HEK293T (cell line): ENCODE data around the gene ULBP1.

Source experiments
- CTCF ChIA-PET: fragments of 350-600 bp; formaldehyde crosslinking; extraction: SDS; loops from one replicate; lab custom pipeline; 2021; ENCODE audit warnings: antibody characterized with exemption, inconsistent platforms; lab: Yijun Ruan, JAX
- POLR2A ChIA-PET: fragments of 350-600 bp; formaldehyde crosslinking; extraction: SDS; loops from one replicate; lab custom pipeline; 2020; ENCODE audit warnings: antibody characterized with exemption, inconsistent platforms; lab: Yijun Ruan, JAX
- DNase-seq: peaks from one replicate; pipeline ENCODE4 v3.0.0; 2012; ENCODE audit warnings: mixed read lengths; ENCODE audit errors: extremely low spot score
- ARNT ChIP-seq: fragments of 450-650 bp; IDR thresholded peaks from 2 replicates; pipeline ENCODE4 v1.6.1; 2017; ENCODE audit warnings: mild to moderate bottlenecking
- BHLHE40 ChIP-seq: fragments of 450-650 bp; IDR thresholded peaks from 2 replicates; pipeline ENCODE4 v1.6.1; 2016; ENCODE audit warnings: mild to moderate bottlenecking, moderate library complexity, borderline replicate concordance
- CTBP1 ChIP-seq: fragments of 450-650 bp; IDR thresholded peaks from 2 replicates; pipeline ENCODE4 v1.6.1; 2016; ENCODE audit warnings: borderline replicate concordance
- ELF4 ChIP-seq: fragments of 450-650 bp; IDR thresholded peaks from 2 replicates; pipeline ENCODE4 v1.6.1; 2017; ENCODE audit warnings: antibody characterized with exemption
- FOXA1 ChIP-seq: fragments of 450-650 bp; IDR thresholded peaks from 2 replicates; pipeline ENCODE4 v1.6.1; 2016; ENCODE audit warnings: mild to moderate bottlenecking
- FOXK2 ChIP-seq: fragments of 450-650 bp; IDR thresholded peaks from 2 replicates; pipeline ENCODE4 v1.6.1; 2016; ENCODE audit warnings: mild to moderate bottlenecking
- FOXM1 ChIP-seq: fragments of 450-650 bp; IDR thresholded peaks from 2 replicates; pipeline ENCODE4 v1.6.1; 2017; ENCODE audit warnings: mild to moderate bottlenecking, borderline replicate concordance
- HDGF ChIP-seq: fragments of 450-650 bp; IDR thresholded peaks from 2 replicates; pipeline ENCODE4 v1.6.1; 2017; ENCODE audit warnings: antibody characterized with exemption, borderline replicate concordance
- L3MBTL2 ChIP-seq: fragments of 450-650 bp; conservative IDR thresholded peaks from 2 replicates; pipeline ENCODE4 v1.6.1; 2016; ENCODE audit warnings: mild to moderate bottlenecking
- LEF1 ChIP-seq: fragments of 450-650 bp; IDR thresholded peaks from 2 replicates; pipeline ENCODE4 v1.6.1; 2017; ENCODE audit warnings: mild to moderate bottlenecking, borderline replicate concordance
- NFRKB ChIP-seq: fragments of 450-650 bp; IDR thresholded peaks from 2 replicates; pipeline ENCODE4 v1.6.1; 2016; ENCODE audit warnings: mild to moderate bottlenecking, moderate library complexity
- SP1 ChIP-seq: fragments of 450-650 bp; IDR thresholded peaks from 2 replicates; pipeline ENCODE4 v1.6.1; 2017
- SUZ12 ChIP-seq: fragments of 450-650 bp; IDR thresholded peaks from 2 replicates; pipeline ENCODE4 v1.6.1; 2016; ENCODE audit warnings: mild to moderate bottlenecking
- TARDBP ChIP-seq: fragments of 450-650 bp; IDR thresholded peaks from 2 replicates; pipeline ENCODE4 v1.6.1; 2016
- ZNF384 ChIP-seq: fragments of 450-650 bp; IDR thresholded peaks from 2 replicates; pipeline ENCODE4 v1.6.1; 2016
- TF ChIP-seq, protein P1 (sequence below): fragments of 450-650 bp; IDR thresholded peaks from 2 replicates; pipeline ENCODE4 v1.6.1; 2016

The ULBP1 gene

DNA sequence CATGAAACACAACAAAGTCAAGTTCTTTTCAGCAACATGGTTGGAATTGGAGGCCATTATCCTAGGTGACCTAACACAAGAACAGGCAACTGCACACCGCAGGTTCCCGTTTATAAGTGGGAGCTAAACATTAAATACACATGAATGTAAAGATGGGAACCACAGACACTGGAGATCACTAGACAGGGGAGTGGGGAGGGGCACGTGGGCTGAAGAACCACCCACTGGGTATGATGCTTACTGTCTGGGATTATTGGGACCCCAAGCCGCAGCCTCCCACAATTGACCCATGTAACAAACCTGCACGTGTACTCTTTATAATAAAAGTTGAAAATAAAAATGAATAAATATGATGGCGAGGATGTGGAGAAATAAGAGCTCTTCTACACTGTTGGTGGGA lies 32.2 kb upstream of the ULBP1 start:
- CTCF ChIA-PET, result interaction anchor here (0.9 kb wide), 1 partner anchor 85 kb away, joined by 3 read pairs; no protein-coding TSS in a partner anchor

GRCh38 chr6:149933036-149933435 lies 30.7 kb upstream of the ULBP1 start:
- no peak for TF ChIP-seq SP1
- no peak for TF ChIP-seq BHLHE40
- no peak for TF ChIP-seq ELF4
- TF ChIP-seq LEF1, result no peak
- no peak for TF ChIP-seq ZNF384
- TF ChIP-seq TARDBP, result no peak
- no peak for TF ChIP-seq SUZ12
- TF ChIP-seq FOXA1, result no peak
- CTCF ChIA-PET, result interaction anchor here (0.5 kb wide), 1 partner anchor 132 kb away, joined by 3 read pairs; no protein-coding TSS in a partner anchor
- POLR2A ChIA-PET, result no interaction called here
- DNase-seq, result no peak

More for the DNA sequence above, 32.2 kb upstream of the ULBP1 start:
- DNase-seq, result no peak
- TF ChIP-seq BHLHE40 (no peak), HDGF (no peak), FOXK2 (no peak), SP1 (no peak), L3MBTL2 (no peak), ZNF384 (no peak), SUZ12 (no peak), ARNT (no peak), FOXM1 (no peak), TARDBP (no peak), NFRKB (no peak), CTBP1 (no peak), FOXA1 (no peak), LEF1 (no peak), ELF4 (no peak)
- TF ChIP-seq, protein P1, sequence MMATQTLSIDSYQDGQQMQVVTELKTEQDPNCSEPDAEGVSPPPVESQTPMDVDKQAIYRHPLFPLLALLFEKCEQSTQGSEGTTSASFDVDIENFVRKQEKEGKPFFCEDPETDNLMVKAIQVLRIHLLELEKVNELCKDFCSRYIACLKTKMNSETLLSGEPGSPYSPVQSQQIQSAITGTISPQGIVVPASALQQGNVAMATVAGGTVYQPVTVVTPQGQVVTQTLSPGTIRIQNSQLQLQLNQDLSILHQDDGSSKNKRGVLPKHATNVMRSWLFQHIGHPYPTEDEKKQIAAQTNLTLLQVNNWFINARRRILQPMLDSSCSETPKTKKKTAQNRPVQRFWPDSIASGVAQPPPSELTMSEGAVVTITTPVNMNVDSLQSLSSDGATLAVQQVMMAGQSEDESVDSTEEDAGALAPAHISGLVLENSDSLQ, result no peak
- POLR2A ChIA-PET, result no interaction called here

DNA sequence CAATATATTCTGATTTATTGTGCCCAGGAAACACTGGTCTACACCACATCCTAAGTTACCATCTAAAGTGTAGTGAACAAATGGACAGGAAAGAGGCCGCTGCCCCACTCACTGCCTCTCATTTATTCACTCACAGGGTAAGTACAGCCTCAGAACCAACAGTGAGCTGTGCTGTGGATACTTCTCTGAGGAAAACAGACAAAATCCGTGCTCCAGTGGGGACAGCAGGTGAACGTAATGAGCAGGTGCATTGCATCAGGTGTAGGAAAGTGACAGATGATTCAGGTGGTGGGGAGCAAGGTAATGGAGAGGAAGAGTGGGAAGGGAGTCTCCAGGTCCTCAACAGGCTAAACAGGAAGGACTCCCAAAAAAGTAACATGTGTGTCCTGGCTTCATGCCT lies 30.3 kb upstream of the ULBP1 start:
- CTCF ChIA-PET, result no interaction called here
- DNase-seq, result no peak
- POLR2A ChIA-PET, result no interaction called here

GRCh38 chr6:149934249-149935156 lies 29.2 kb upstream of the ULBP1 start:
- TF ChIP-seq ELF4 (no peak), FOXM1 (no peak), LEF1 (no peak), TARDBP (peak; percentile 97)
- ChIA-PET CTCF (interaction anchor here (1.0 kb wide), 1 partner anchor 82 kb away, joined by 3 read pairs; no protein-coding TSS in a partner anchor), POLR2A (interaction anchor here (0.7 kb wide), 1 partner anchor 82 kb away, joined by 3 read pairs; no protein-coding TSS in a partner anchor)
- peak; percentile 70 for DNase-seq

More for the DNA sequence above, 30.3 kb upstream of the ULBP1 start:
- TF ChIP-seq ARNT (no peak), HDGF (no peak), L3MBTL2 (no peak), SUZ12 (no peak), FOXK2 (no peak), LEF1 (no peak), SP1 (no peak), ZNF384 (no peak)
- TF ChIP-seq, protein P1, result no peak

- ChIA-PET POLR2A (interaction anchor here (0.7 kb wide), 1 partner anchor 82 kb away, joined by 3 read pairs; no protein-coding TSS in a partner anchor), CTCF (interaction anchor here (1.0 kb wide), 1 partner anchor 82 kb away, joined by 3 read pairs; no protein-coding TSS in a partner anchor)
- no peak for TF ChIP-seq ARNT
- no peak for TF ChIP-seq TARDBP
- no peak for TF ChIP-seq BHLHE40
- no peak for TF ChIP-seq ELF4
- TF ChIP-seq, protein P1, result no peak
- TF ChIP-seq HDGF, result no peak
- no peak for TF ChIP-seq ZNF384
- TF ChIP-seq FOXA1, result no peak
- no peak for TF ChIP-seq L3MBTL2
- no peak for TF ChIP-seq NFRKB
- TF ChIP-seq CTBP1, result no peak
- TF ChIP-seq SUZ12, result no peak
- TF ChIP-seq LEF1, result no peak
- no peak for TF ChIP-seq SP1
- TF ChIP-seq FOXM1, result no peak
- no peak for TF ChIP-seq FOXK2
- DNase-seq, result no peak
These were observed 28.5 kb upstream of the ULBP1 start for GRCh38 chr6:149935246-149935645.

- ChIA-PET CTCF (no interaction called here), POLR2A (no interaction called here)
- TF ChIP-seq ARNT (no peak), NFRKB (no peak), SP1 (no peak), ELF4 (no peak), FOXM1 (no peak), HDGF (no peak), TARDBP (no peak)
- DNase-seq, result no peak
These were observed 28.1 kb upstream of the ULBP1 start for GRCh38 chr6:149935668-149936067.
